H1 (cell line): Measurements from ENCODE around the gene ARHGEF12.

ENCODE experiments used
- CEBPB ChIP-seq: IDR thresholded peaks from 2 replicates; pipeline ENCODE4 v1.6.1; 2012; ENCODE audit warnings: low read depth, low read length
- CTCF ChIP-seq, 3 experiments: IDR thresholded peaks; 1 replicate in 2 of 3; 2 replicates in 1 of 3; pipeline versions ENCODE4 v1.5.1 to v1.6.1; 2011; ENCODE audit warnings: low read length in 3 of 3, mild to moderate bottlenecking in 3 of 3, inconsistent platforms in 2 of 3, low read depth in 1 of 3, moderate library complexity in 1 of 3; ENCODE audit not compliant: insufficient read depth in 1 of 3; ENCODE audit errors: control extremely low read depth in 1 of 3
- JUND ChIP-seq: IDR thresholded peaks from 2 replicates; pipeline ENCODE4 v1.6.1; 2011; ENCODE audit warnings: mild to moderate bottlenecking, improper control_type of control experiment, low read length
- MAX ChIP-seq: IDR thresholded peaks from 2 replicates; pipeline ENCODE4 v1.6.1; 2012; ENCODE audit warnings: inconsistent platforms
- POLR2A ChIP-seq, 2 experiments: IDR thresholded peaks; 1 replicate in 1 of 2; 2 replicates in 1 of 2; pipeline ENCODE4 v1.6.1; 2011; ENCODE audit warnings: low read depth in 2 of 2, low read length in 2 of 2, mild to moderate bottlenecking in 2 of 2; ENCODE audit errors: control extremely low read depth in 1 of 2
- RNF2 ChIP-seq: fragments of 200-900, 300-1000 bp; sonication (generic); IDR thresholded peaks from 2 replicates; pipeline ENCODE4 v1.7.1; 2016; ENCODE audit warnings: borderline replicate concordance, low read depth, mild to moderate bottlenecking, antibody characterized with exemption, low read length; ENCODE audit not compliant: poor library complexity, severe bottlenecking; ENCODE audit errors: missing control alignments
- SIN3A ChIP-seq, 2 experiments: IDR thresholded peaks in 1 of 2; conservative IDR thresholded peaks in 1 of 2; 2 replicates each; pipeline ENCODE4 v1.6.1; 2011 to 2012; ENCODE audit warnings: low read length in 2 of 2, improper control_type of control experiment in 1 of 2, low read depth in 1 of 2, mild to moderate bottlenecking in 1 of 2
- SIRT6 ChIP-seq: IDR thresholded peaks from one replicate; pipeline ENCODE4 v1.7.1; 2012; ENCODE audit warnings: low read length, inconsistent platforms
- SP2 ChIP-seq: IDR thresholded peaks from 2 replicates; pipeline ENCODE4 v1.6.1; 2012; ENCODE audit warnings: mild to moderate bottlenecking, low read length, inconsistent platforms
- YY1 ChIP-seq: IDR thresholded peaks from 2 replicates; pipeline ENCODE4 v1.6.1; 2011; ENCODE audit warnings: low read depth, mild to moderate bottlenecking, low read length

- TF ChIP-seq SIN3A (conservative IDR thresholded peaks at IDR 0.05 in 1 of 2, IDR thresholded peaks at IDR 0.05 in 1 of 2; ENCODE audit: low read depth in 1 of 2, low read length in 2 of 2) (no peak), POLR2A (IDR thresholded peaks at IDR 0.05; ENCODE audit: control extremely low read depth in 1 of 2, low read depth in 2 of 2, low read length in 2 of 2) (no peak), MAX (no peak), CTCF (IDR thresholded peaks at IDR 0.05; ENCODE audit: control extremely low read depth in 1 of 3, insufficient read depth in 1 of 3, low read depth in 1 of 3, low read length in 3 of 3) (no peak), CEBPB (no peak), SIRT6 (no peak), JUND (no peak), SP2 (no peak), RNF2 (no peak), YY1 (no peak)
Measured at GRCh38 chr11:120400564-120401364, 64.6 kb downstream of the ARHGEF12 start.
